AG04450 (cell line): ENCODE results near the gene DTL. TPM values are rescaled to one million over a fixed set of nuclear protein-coding genes. Genes with fewer than 3 reads are reported as not detected.

Experiments
- CTCF ChIA-PET: fragments of 300-600, 350-600 bp; formaldehyde crosslinking; extraction: SDS; loops from one replicate; lab custom pipeline; 2022; ENCODE audit warnings: antibody characterized with exemption, inconsistent platforms; lab: Charles Lee
- POLR2A ChIA-PET: fragments of 350-600 bp; formaldehyde crosslinking; extraction: SDS; loops from one replicate; lab custom pipeline; 2021; ENCODE audit warnings: antibody characterized with exemption, inconsistent platforms; lab: Yijun Ruan, JAX
- DNase-seq: peaks from one replicate; pipeline ENCODE4 v3.0.0-alpha.2; 2011; ENCODE audit warnings: low read depth, low spot score
- H3K27ac ChIP-seq: one replicate; pipeline ENCODE4 v1.5.1; 2012; ENCODE audit warnings: low read depth, low read length, control low read depth
- H3K27me3 ChIP-seq: one replicate; pipeline ENCODE4 v1.6.0; 2012; ENCODE audit warnings: low read length; ENCODE audit not compliant: control insufficient read depth, insufficient read depth
- H3K4me3 ChIP-seq: 2 replicates; pipeline ENCODE4 v1.5.1; 2011; ENCODE audit warnings: mild to moderate bottlenecking, low read depth, low read length, control low read depth
- H3K9me3 ChIP-seq: 2 replicates; pipeline ENCODE4 v1.5.1; 2012; ENCODE audit warnings: low read length; ENCODE audit not compliant: control insufficient read depth, insufficient read depth
- CTCF ChIP-seq: IDR thresholded peaks from 2 replicates; pipeline ENCODE4 v1.5.1; 2011; ENCODE audit warnings: low read depth, low read length, control low read depth, inconsistent platforms
- polyA plus RNA-seq: library from polyadenylated mRNA; depleted of rRNA; stranded (reverse); fragments of >200 nt; gene quantifications from 2 replicates; pipeline ENCODE4 v1.2.3, GENCODE V29; 2011

The DTL gene
- polyA plus RNA-seq, 1 experiment = 6.0 TPM

- DNase-seq = no peak
- Histone ChIP-seq H3K27ac (no peak overlapping the region), H3K4me3 (no peak overlapping the region), H3K27me3 (no peaks in the 10 kb centered on the region), H3K9me3 (no peaks in the 10 kb centered on the region; the same call in 1 of the 2 replicates)
- POLR2A ChIA-PET = no interaction called here
- TF ChIP-seq CTCF = no peak
- CTCF ChIA-PET = interaction anchor here (1.5 to 2.1 kb wide), 3 partner anchors 30 to 66 kb away, joined by 4 to 10 read pairs (median 7); partner anchors contain the start of genes DTL and INTS7
Measured at GRCh38 chr1:212101251-212101650, 65.7 kb downstream of the DTL start.

GRCh38 chr1:212101735-212102134 is 66.2 kb downstream of the DTL start:
- H3K4me3 ChIP-seq = no peak overlapping the region
- H3K27ac ChIP-seq = no peak overlapping the region
- no peaks in the 10 kb centered on the region; the same call in 1 of the 2 replicates for H3K9me3 ChIP-seq
- no peak for TF ChIP-seq CTCF
- ChIA-PET CTCF (interaction anchor here (1.0 to 2.1 kb wide), 5 partner anchors 11 to 355 kb away, joined by 3 to 10 read pairs (median 4); partner anchors contain the start of genes DTL and INTS7), POLR2A (no interaction called here)
- no peak for DNase-seq
- no peaks in the 10 kb centered on the region for H3K27me3 ChIP-seq

- POLR2A ChIA-PET = no interaction called here
Measured at GRCh38 chr1:212104586-212105325, 69.2 kb downstream of the DTL start.

GRCh38 chr1:212106286-212106792 is 70.8 kb downstream of the DTL start:
- DNase-seq = no peak
- TF ChIP-seq CTCF = no peak
- POLR2A ChIA-PET = no interaction called here

More at GRCh38 chr1:212104586-212105325, 69.2 kb downstream of the DTL start:
- no peak for TF ChIP-seq CTCF
- no peak for DNase-seq
- Histone ChIP-seq H3K4me3 (no peak overlapping the region), H3K9me3 (no peaks in the 10 kb centered on the region), H3K27ac (no peak overlapping the region), H3K27me3 (no peaks in the 10 kb centered on the region)
- CTCF ChIA-PET = interaction anchor here (3.4 kb wide), 1 partner anchor 34 kb away, joined by 17 read pairs; no protein-coding TSS in a partner anchor

GRCh38 chr1:212107481-212107880 is 71.9 kb downstream of the DTL start:
- Histone ChIP-seq H3K4me3 (no peak overlapping the region), H3K9me3 (no peaks in the 10 kb centered on the region), H3K27me3 (no peaks in the 10 kb centered on the region), H3K27ac (no peak overlapping the region)
- ChIA-PET CTCF (interaction anchor here (1.0 to 3.4 kb wide), 3 partner anchors 37 to 43 kb away, joined by 3 to 17 read pairs (median 4); no protein-coding TSS in a partner anchor), POLR2A (interaction anchor here (0.7 kb wide), 2 partner anchors 38 to 505 kb away, joined by 3 read pairs; no protein-coding TSS in a partner anchor)
- no peak for DNase-seq
- TF ChIP-seq CTCF = no peak

More at GRCh38 chr1:212106286-212106792, 70.8 kb downstream of the DTL start:
- Histone ChIP-seq H3K27me3 (no peaks in the 10 kb centered on the region), H3K27ac (no peak overlapping the region), H3K9me3 (no peaks in the 10 kb centered on the region), H3K4me3 (no peak overlapping the region)
- CTCF ChIA-PET = interaction anchor here (1.2 to 3.4 kb wide), 2 partner anchors 36 to 72 kb away, joined by 3 to 17 read pairs; no protein-coding TSS in a partner anchor
